ENCODE results near the gene SNX9. TPM values are rescaled to one million over a fixed set of nuclear protein-coding genes. Genes with fewer than 3 reads are reported as not detected.

Gene SNX9
- total RNA-seq, 1 experiment from 2014 or later = 16.6 TPM

GRCh38 chr6:157954150-157955117, 131.4 kb downstream of the SNX9 start:
- H3K9me3 Mint-ChIP-seq (ENCODE audit: low read depth, unreplicated experiment) = peaks cover 3% of the 10 kb centered on the region
- peaks cover 11% of the 10 kb centered on the region for H3K36me3 Mint-ChIP-seq (ENCODE audit: insufficient read depth, unreplicated experiment)
- BruUV-seq (replicated peaks) = no TSS peak
- intact Hi-C loops (cut with micrococcal nuclease; ENCODE audit: unreplicated experiment) = no loop called here
- H3K27ac Mint-ChIP-seq (ENCODE audit: unreplicated experiment) = peak overlapping the region; percentile 74
- no peaks in the 10 kb centered on the region for H3K27me3 Mint-ChIP-seq (ENCODE audit: unreplicated experiment)
- no peak for TF ChIP-seq CTCF (IDR thresholded peaks at IDR 0.05; ENCODE audit: unreplicated experiment)
- H3K4me1 Mint-ChIP-seq (ENCODE audit: low read depth, unreplicated experiment) = peaks cover 26% of the 10 kb centered on the region
- DNase-seq = peak; percentile 64
- CTCF ChIA-PET = interaction anchor here (0.5 to 1.7 kb wide), 5 partner anchors 28 to 338 kb away, joined by 3 to 5 read pairs (median 3); no protein-coding TSS in a partner anchor
- peak overlapping the region; percentile 66 for H3K4me3 Mint-ChIP-seq (ENCODE audit: low read depth, unreplicated experiment)

GRCh38 chr6:157955675-157956074, 132.6 kb downstream of the SNX9 start:
- peaks cover 11% of the 10 kb centered on the region for H3K36me3 Mint-ChIP-seq (ENCODE audit: insufficient read depth, unreplicated experiment)
- CTCF ChIA-PET = no interaction called here
- peaks cover 26% of the 10 kb centered on the region for H3K4me1 Mint-ChIP-seq (ENCODE audit: low read depth, unreplicated experiment)
- H3K4me3 Mint-ChIP-seq (ENCODE audit: low read depth, unreplicated experiment) = no peak overlapping the region
- peaks cover 6% of the 10 kb centered on the region for H3K9me3 Mint-ChIP-seq (ENCODE audit: low read depth, unreplicated experiment)
- DNase-seq = no peak
- H3K27me3 Mint-ChIP-seq (ENCODE audit: unreplicated experiment) = no peaks in the 10 kb centered on the region
- BruUV-seq (replicated peaks) = no TSS peak
- no peak overlapping the region for H3K27ac Mint-ChIP-seq (ENCODE audit: unreplicated experiment)
- no peak for TF ChIP-seq CTCF (IDR thresholded peaks at IDR 0.05; ENCODE audit: unreplicated experiment)
- intact Hi-C loops (cut with micrococcal nuclease; ENCODE audit: unreplicated experiment) = no loop called here

GRCh38 chr6:157956171-157956730, 133.2 kb downstream of the SNX9 start:
- TF ChIP-seq CTCF (IDR thresholded peaks at IDR 0.05; ENCODE audit: unreplicated experiment) = no peak

GRCh38 chr6:157959451-157960227, 136.6 kb downstream of the SNX9 start:
- TF ChIP-seq CTCF (IDR thresholded peaks at IDR 0.05; ENCODE audit: unreplicated experiment) = no peak
- Mint-ChIP-seq H3K36me3 (ENCODE audit: insufficient read depth, unreplicated experiment) (peaks cover 4% of the 10 kb centered on the region), H3K27ac (ENCODE audit: unreplicated experiment) (no peak overlapping the region), H3K27me3 (ENCODE audit: unreplicated experiment) (no peaks in the 10 kb centered on the region), H3K4me1 (ENCODE audit: low read depth, unreplicated experiment) (peaks cover 5% of the 10 kb centered on the region), H3K4me3 (ENCODE audit: low read depth, unreplicated experiment) (no peak overlapping the region), H3K9me3 (ENCODE audit: low read depth, unreplicated experiment) (peaks cover 6% of the 10 kb centered on the region)
- BruUV-seq (replicated peaks) = no TSS peak
- CTCF ChIA-PET = no interaction called here
- intact Hi-C loops (cut with micrococcal nuclease; ENCODE audit: unreplicated experiment) = no loop called here
- no peak for DNase-seq

More at GRCh38 chr6:157956171-157956730, 133.2 kb downstream of the SNX9 start:
- CTCF ChIA-PET = no interaction called here
- intact Hi-C loops (cut with micrococcal nuclease; ENCODE audit: unreplicated experiment) = no loop called here
- Mint-ChIP-seq H3K9me3 (ENCODE audit: low read depth, unreplicated experiment) (peaks cover 6% of the 10 kb centered on the region), H3K27me3 (ENCODE audit: unreplicated experiment) (no peaks in the 10 kb centered on the region), H3K36me3 (ENCODE audit: insufficient read depth, unreplicated experiment) (peaks cover 11% of the 10 kb centered on the region), H3K27ac (ENCODE audit: unreplicated experiment) (no peak overlapping the region), H3K4me3 (ENCODE audit: low read depth, unreplicated experiment) (no peak overlapping the region), H3K4me1 (ENCODE audit: low read depth, unreplicated experiment) (peaks cover 26% of the 10 kb centered on the region)
- no peak for DNase-seq
- BruUV-seq (replicated peaks) = no TSS peak
